ENCODE data around the gene MRPL37. TPM values are rescaled to one million over a fixed set of nuclear protein-coding genes. Genes with fewer than 3 reads are reported as not detected.

The MRPL37 gene
- total RNA-seq, 1 donor from 2014 or later, result 60.4 TPM

DNA sequence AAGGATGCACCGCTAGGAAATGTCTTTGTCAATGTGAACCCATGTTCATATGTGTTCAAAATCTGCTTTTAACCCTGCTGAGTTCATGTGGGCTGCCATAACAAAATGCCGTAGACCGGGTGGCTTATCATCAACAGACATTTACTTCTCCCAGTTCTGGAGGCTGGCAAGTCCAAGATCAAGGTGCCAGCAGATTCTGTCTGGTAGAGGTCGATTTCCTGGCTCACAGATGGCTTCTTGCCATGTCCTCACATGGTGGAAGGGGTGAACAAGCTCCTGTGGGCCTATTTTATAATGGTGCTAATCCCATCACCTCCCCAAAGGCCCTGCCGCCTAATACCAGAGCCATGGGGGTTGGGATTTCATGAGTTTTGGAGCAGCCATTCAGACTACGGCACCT is 42.6 kb upstream of the MRPL37 start:
- Mint-ChIP-seq H3K36me3 (peaks cover 3% of the 10 kb centered on the region), H3K4me1 (peaks cover 15% of the 10 kb centered on the region), H3K4me3 (peak overlapping the region; percentile 41), H3K27me3 (ENCODE audit: insufficient read depth, low read depth) (no peaks in the 10 kb centered on the region), H3K27ac (no peak overlapping the region), H3K9me3 (no peaks in the 10 kb centered on the region)
- Histone ChIP-seq H3K36me3 (no peaks in the 10 kb centered on the region), H2AFZ (replicated peaks) (no peak overlapping the region), H3K9ac (no peak overlapping the region), H3K27me3 (no peaks in the 10 kb centered on the region), H3K9me3 (ENCODE audit: low read depth) (no peaks in the 10 kb centered on the region), H3K79me2 (ENCODE audit: low read depth) (no peaks in the 10 kb centered on the region), H3K4me2 (no peak overlapping the region), H3K4me3 (no peak overlapping the region), H3F3A (ENCODE audit: low read depth) (peaks cover 5% of the 10 kb centered on the region), H3K27ac (no peak overlapping the region), H3K4me1 (peaks cover 10% of the 10 kb centered on the region), H4K20me1 (ENCODE audit: low read depth) (no peaks in the 10 kb centered on the region)
- no peak for DNase-seq (ENCODE audit: low spot score)
- TF ChIP-seq, protein P1, sequence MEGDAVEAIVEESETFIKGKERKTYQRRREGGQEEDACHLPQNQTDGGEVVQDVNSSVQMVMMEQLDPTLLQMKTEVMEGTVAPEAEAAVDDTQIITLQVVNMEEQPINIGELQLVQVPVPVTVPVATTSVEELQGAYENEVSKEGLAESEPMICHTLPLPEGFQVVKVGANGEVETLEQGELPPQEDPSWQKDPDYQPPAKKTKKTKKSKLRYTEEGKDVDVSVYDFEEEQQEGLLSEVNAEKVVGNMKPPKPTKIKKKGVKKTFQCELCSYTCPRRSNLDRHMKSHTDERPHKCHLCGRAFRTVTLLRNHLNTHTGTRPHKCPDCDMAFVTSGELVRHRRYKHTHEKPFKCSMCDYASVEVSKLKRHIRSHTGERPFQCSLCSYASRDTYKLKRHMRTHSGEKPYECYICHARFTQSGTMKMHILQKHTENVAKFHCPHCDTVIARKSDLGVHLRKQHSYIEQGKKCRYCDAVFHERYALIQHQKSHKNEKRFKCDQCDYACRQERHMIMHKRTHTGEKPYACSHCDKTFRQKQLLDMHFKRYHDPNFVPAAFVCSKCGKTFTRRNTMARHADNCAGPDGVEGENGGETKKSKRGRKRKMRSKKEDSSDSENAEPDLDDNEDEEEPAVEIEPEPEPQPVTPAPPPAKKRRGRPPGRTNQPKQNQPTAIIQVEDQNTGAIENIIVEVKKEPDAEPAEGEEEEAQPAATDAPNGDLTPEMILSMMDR (IDR thresholded peaks at IDR 0.05), result no peak
- no peak for TF ChIP-seq EZH2phosphoT487 (IDR thresholded peaks at IDR 0.05)
- no peak for TF ChIP-seq EZH2 (IDR thresholded peaks at IDR 0.05)

DNA sequence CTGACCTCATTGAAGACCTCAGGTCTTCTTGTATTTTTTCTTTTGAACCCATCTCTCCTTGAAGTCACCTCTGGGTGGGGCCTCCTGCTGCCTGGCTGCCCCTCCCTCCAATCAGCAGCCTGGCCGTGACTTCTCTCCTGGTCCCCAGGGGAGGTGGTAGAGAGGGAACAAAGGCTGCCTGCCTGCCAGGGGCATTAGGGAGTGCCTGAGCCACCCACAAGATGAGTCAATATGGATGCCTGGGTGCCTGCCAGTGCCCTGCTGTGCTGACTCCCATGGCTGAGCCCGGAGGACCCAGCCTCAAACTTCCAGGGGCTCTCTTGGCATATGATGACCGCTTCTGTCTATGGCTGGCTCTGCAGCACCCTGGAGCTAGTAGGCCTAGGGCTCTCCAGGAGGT is 41.9 kb upstream of the MRPL37 start:
- no peaks in the 10 kb centered on the region for H3K27me3 Mint-ChIP-seq (ENCODE audit: insufficient read depth, low read depth)
- H3K4me1 ChIP-seq, result peaks cover 10% of the 10 kb centered on the region
- no peak overlapping the region for H3K4me2 ChIP-seq
- H3K9me3 Mint-ChIP-seq, result no peaks in the 10 kb centered on the region
- H3K4me3 ChIP-seq, result no peak overlapping the region
- H3K27ac ChIP-seq, result no peak overlapping the region
- no peak for TF ChIP-seq EZH2 (IDR thresholded peaks at IDR 0.05)
- TF ChIP-seq EZH2phosphoT487 (IDR thresholded peaks at IDR 0.05), result no peak
- TF ChIP-seq, protein P1 (IDR thresholded peaks at IDR 0.05), result no peak
- no peak overlapping the region for H3K9ac ChIP-seq
- DNase-seq (ENCODE audit: low spot score), result no peak
- no peaks in the 10 kb centered on the region for H3K27me3 ChIP-seq
- no peak overlapping the region for H3K27ac Mint-ChIP-seq
- no peaks in the 10 kb centered on the region for H4K20me1 ChIP-seq (ENCODE audit: low read depth)
- no peaks in the 10 kb centered on the region for H3K36me3 ChIP-seq
- H3K4me3 Mint-ChIP-seq, result no peak overlapping the region
- H3K79me2 ChIP-seq (ENCODE audit: low read depth), result no peaks in the 10 kb centered on the region
- no peaks in the 10 kb centered on the region for H3K9me3 ChIP-seq (ENCODE audit: low read depth)
- H2AFZ ChIP-seq (replicated peaks), result no peak overlapping the region
- H3K36me3 Mint-ChIP-seq, result peaks cover 3% of the 10 kb centered on the region
- H3K4me1 Mint-ChIP-seq, result peaks cover 14% of the 10 kb centered on the region
- peaks cover 5% of the 10 kb centered on the region for H3F3A ChIP-seq (ENCODE audit: low read depth)

DNA sequence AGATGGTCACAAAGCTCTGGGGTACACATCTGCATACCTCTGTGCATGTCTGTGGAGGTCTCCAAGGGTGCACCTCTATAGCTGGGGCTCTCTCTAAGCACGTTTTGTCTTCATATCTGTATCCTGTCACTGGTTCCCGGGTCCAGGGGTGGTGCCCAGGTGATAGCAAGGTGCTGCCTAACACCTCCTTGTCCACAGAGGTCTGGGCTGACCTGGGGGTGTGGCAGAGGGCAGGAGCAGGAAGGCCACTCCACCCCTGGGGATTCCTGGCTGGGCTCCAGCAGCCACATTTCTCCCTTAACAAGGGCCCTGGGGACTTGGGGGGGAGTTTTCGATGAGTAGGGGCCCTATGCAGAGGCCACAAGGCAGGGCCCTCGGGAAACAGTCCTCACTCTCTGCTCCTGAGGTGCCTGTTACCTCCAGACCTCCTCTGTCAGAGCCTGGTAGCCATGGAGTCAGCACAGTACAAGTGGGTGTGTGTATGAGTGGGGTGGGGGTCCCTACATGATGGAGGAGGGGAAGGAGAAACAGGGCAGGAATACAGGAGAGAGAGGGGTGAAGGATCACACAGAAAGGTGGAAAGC is 40.1 kb upstream of the MRPL37 start:
- TF ChIP-seq, protein P1 (IDR thresholded peaks at IDR 0.05), result no peak
- TF ChIP-seq EZH2 (IDR thresholded peaks at IDR 0.05) (no peak), EZH2phosphoT487 (IDR thresholded peaks at IDR 0.05) (no peak)
- Mint-ChIP-seq H3K27ac (peak overlapping the region; percentile 19), H3K4me3 (no peak overlapping the region), H3K9me3 (no peaks in the 10 kb centered on the region), H3K4me1 (peaks cover 3% of the 10 kb centered on the region), H3K27me3 (ENCODE audit: insufficient read depth, low read depth) (peaks cover 5% of the 10 kb centered on the region), H3K36me3 (peaks cover 3% of the 10 kb centered on the region)
- Histone ChIP-seq H3K27me3 (no peaks in the 10 kb centered on the region), H2AFZ (replicated peaks) (no peak overlapping the region), H3K4me3 (no peak overlapping the region), H3K79me2 (ENCODE audit: low read depth) (no peaks in the 10 kb centered on the region), H3K4me1 (no peaks in the 10 kb centered on the region), H3K9ac (no peak overlapping the region), H3K4me2 (no peak overlapping the region), H3K36me3 (no peaks in the 10 kb centered on the region), H3K27ac (no peak overlapping the region), H4K20me1 (ENCODE audit: low read depth) (no peaks in the 10 kb centered on the region), H3F3A (ENCODE audit: low read depth) (no peaks in the 10 kb centered on the region), H3K9me3 (ENCODE audit: low read depth) (no peaks in the 10 kb centered on the region)
- DNase-seq (ENCODE audit: low spot score), result no peak

Data from neural progenitor cell (in vitro differentiated cells).